ENCODE measurements around the gene POLK.
A peak's percentile ranks its signal among the peaks of the same experiment; 100 is the strongest.

Gene POLK

DNA sequence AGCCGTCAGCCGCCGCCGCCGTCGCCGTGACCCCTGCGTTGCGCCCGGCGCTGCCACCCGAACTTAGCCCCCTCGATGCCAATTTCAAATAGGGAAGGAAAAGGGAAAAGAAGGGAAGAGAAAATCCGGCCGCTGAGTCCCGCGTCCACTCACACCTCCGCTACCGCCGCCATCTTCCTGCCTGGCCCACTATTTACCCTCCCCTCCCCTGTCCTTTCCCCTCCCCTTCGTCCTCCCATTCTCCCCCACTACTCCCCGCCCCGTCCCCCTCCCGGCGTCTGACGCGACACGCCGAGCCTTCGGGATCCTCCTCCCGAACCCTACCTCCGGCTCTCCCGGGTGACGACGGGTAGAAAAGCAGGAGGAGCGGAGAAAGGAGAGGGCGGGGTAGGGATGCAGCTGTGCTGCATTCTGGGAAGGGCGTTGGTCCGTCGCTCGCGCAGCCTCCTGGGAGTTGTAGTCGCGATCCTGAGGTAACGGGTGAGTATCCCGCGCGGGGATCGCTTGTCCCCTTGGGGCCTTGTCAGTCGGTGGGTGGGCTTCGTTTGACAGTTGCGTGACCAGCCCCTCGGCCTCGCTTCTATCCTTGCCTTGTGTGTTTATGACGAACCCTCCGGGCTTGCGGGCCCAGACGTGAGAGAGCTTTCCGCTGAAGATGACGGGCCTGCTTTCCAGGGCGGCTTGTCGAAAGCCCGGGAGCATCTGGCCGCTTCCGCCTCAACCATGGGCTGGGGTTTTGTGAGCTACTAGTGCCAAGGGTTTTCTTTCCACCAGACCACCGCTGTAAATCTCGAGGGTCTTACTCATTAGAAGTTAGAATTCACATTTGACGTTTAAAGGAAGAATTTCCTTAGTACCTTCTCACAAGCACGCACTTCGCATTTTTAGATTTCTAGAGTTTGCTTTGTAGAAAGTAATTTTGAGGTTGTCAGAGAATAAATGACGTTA, at the start of gene POLK, which contains the start of gene CERT1:
Gene POLK, plus strand, starts transcription at position 457 of the 948 bp plus-strand sequence.
Gene CERT1, minus strand, starts transcription at position 195 of the 948 bp plus-strand sequence. CDS start 422 bp downstream, outside the sequence.
- peak; percentile 95 for TF ChIP-seq TAF1 (IDR thresholded peaks at IDR 0.05; ENCODE audit: low read depth)
- no peak; the same call in 1 of the 2 replicates for TF ChIP-seq TEAD4 (IDR thresholded peaks at IDR 0.05)
- TF ChIP-seq FOXM1 (IDR thresholded peaks at IDR 0.05; ENCODE audit: borderline replicate concordance, low read depth) = no peak; the same call in 1 of the 2 replicates
- TF ChIP-seq NFIC (IDR thresholded peaks at IDR 0.05) = no peak
- peak; percentile 51; the same call in 1 of the 2 replicates for TF ChIP-seq MAX (IDR thresholded peaks at IDR 0.05)
- no peak for TF ChIP-seq CEBPB (IDR thresholded peaks at IDR 0.05)
- TF ChIP-seq TCF12 (IDR thresholded peaks at IDR 0.05; ENCODE audit: low read depth) = 0 out of 2 replicates have a peak, but pooled peaks have one; percentile 23
- TF ChIP-seq, protein P1, sequence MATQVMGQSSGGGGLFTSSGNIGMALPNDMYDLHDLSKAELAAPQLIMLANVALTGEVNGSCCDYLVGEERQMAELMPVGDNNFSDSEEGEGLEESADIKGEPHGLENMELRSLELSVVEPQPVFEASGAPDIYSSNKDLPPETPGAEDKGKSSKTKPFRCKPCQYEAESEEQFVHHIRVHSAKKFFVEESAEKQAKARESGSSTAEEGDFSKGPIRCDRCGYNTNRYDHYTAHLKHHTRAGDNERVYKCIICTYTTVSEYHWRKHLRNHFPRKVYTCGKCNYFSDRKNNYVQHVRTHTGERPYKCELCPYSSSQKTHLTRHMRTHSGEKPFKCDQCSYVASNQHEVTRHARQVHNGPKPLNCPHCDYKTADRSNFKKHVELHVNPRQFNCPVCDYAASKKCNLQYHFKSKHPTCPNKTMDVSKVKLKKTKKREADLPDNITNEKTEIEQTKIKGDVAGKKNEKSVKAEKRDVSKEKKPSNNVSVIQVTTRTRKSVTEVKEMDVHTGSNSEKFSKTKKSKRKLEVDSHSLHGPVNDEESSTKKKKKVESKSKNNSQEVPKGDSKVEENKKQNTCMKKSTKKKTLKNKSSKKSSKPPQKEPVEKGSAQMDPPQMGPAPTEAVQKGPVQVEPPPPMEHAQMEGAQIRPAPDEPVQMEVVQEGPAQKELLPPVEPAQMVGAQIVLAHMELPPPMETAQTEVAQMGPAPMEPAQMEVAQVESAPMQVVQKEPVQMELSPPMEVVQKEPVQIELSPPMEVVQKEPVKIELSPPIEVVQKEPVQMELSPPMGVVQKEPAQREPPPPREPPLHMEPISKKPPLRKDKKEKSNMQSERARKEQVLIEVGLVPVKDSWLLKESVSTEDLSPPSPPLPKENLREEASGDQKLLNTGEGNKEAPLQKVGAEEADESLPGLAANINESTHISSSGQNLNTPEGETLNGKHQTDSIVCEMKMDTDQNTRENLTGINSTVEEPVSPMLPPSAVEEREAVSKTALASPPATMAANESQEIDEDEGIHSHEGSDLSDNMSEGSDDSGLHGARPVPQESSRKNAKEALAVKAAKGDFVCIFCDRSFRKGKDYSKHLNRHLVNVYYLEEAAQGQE (IDR thresholded peaks at IDR 0.05; ENCODE audit: low read depth) = 0 out of 2 replicates have a peak, but pooled peaks have one; percentile 20
- no peak for TF ChIP-seq EP300 (IDR thresholded peaks at IDR 0.05; ENCODE audit: borderline replicate concordance)
- TF ChIP-seq YY1 (IDR thresholded peaks at IDR 0.05; ENCODE audit: low read depth) = peak; percentile 92
- no peak for TF ChIP-seq RAD21 (IDR thresholded peaks at IDR 0.05; ENCODE audit: low read depth)
- TF ChIP-seq EGR1 (IDR thresholded peaks at IDR 0.05) = no peak
- TF ChIP-seq CREB1 (IDR thresholded peaks at IDR 0.05; ENCODE audit: low read depth) = peak; percentile 68
- TF ChIP-seq, protein P2, sequence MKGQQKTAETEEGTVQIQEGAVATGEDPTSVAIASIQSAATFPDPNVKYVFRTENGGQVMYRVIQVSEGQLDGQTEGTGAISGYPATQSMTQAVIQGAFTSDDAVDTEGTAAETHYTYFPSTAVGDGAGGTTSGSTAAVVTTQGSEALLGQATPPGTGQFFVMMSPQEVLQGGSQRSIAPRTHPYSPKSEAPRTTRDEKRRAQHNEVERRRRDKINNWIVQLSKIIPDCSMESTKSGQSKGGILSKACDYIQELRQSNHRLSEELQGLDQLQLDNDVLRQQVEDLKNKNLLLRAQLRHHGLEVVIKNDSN (IDR thresholded peaks at IDR 0.05) = no peak
- no peak for TF ChIP-seq ZBTB7A (IDR thresholded peaks at IDR 0.05; ENCODE audit: low read depth)

DNA sequence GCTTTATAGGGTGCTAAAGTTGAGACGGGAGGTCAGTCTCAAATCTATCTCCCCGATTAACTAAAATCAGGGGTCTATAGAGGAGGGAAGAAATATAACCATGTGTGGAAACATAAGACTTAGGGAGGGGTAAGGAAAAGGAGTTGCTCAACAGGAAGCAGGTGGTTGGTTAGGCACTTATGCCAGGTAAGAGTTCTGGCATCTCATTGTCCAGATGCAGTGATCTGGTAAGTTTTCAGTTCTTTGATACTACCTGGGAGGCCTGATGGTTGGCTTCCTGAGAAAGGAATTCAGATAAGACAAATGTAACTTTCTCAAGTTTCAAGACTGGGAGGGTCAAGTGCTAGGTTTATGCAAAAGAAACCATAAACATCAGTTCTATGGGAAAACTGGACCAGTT, 48.0 kb upstream of the POLK start:
- TF ChIP-seq, protein P2 (IDR thresholded peaks at IDR 0.05) = peak; percentile 36; the same call in 1 of the 2 replicates
- TF ChIP-seq TAF1 (IDR thresholded peaks at IDR 0.05; ENCODE audit: low read depth) (no peak), EGR1 (IDR thresholded peaks at IDR 0.05) (no peak), CEBPB (IDR thresholded peaks at IDR 0.05) (peak; percentile 99), MAX (IDR thresholded peaks at IDR 0.05) (peak; percentile 75), CREB1 (IDR thresholded peaks at IDR 0.05; ENCODE audit: low read depth) (peak; percentile 23; the same call in 1 of the 2 replicates), RAD21 (IDR thresholded peaks at IDR 0.05; ENCODE audit: low read depth) (peak; percentile 18; the same call in 1 of the 2 replicates), TCF12 (IDR thresholded peaks at IDR 0.05; ENCODE audit: low read depth) (peak; percentile 100), YY1 (IDR thresholded peaks at IDR 0.05; ENCODE audit: low read depth) (0 out of 2 replicates have a peak, but pooled peaks have one; percentile 53), NFIC (IDR thresholded peaks at IDR 0.05) (peak; percentile 97), EP300 (IDR thresholded peaks at IDR 0.05; ENCODE audit: borderline replicate concordance) (peak; percentile 100), TEAD4 (IDR thresholded peaks at IDR 0.05) (peak; percentile 97), ZBTB7A (IDR thresholded peaks at IDR 0.05; ENCODE audit: low read depth) (no peak), FOXM1 (IDR thresholded peaks at IDR 0.05; ENCODE audit: borderline replicate concordance, low read depth) (peak; percentile 99)
- TF ChIP-seq, protein P1 (IDR thresholded peaks at IDR 0.05; ENCODE audit: low read depth) = no peak

GRCh38 chr5:75465480-75465879, 46.2 kb upstream of the POLK start:
- TF ChIP-seq YY1 (IDR thresholded peaks at IDR 0.05; ENCODE audit: low read depth) = 0 out of 2 replicates have a peak, but pooled peaks have one; percentile 19
- TF ChIP-seq RAD21 (IDR thresholded peaks at IDR 0.05; ENCODE audit: low read depth) = peak; percentile 15; the same call in 1 of the 2 replicates
- TF ChIP-seq TAF1 (IDR thresholded peaks at IDR 0.05; ENCODE audit: low read depth) = no peak
- peak; percentile 44; the same call in 1 of the 2 replicates for TF ChIP-seq MAX (IDR thresholded peaks at IDR 0.05)
- peak; percentile 96 for TF ChIP-seq TCF12 (IDR thresholded peaks at IDR 0.05; ENCODE audit: low read depth)
- TF ChIP-seq TEAD4 (IDR thresholded peaks at IDR 0.05) = peak; percentile 85
- TF ChIP-seq, protein P2 (IDR thresholded peaks at IDR 0.05) = no peak
- peak; percentile 95 for TF ChIP-seq EP300 (IDR thresholded peaks at IDR 0.05; ENCODE audit: borderline replicate concordance)
- peak; percentile 97 for TF ChIP-seq NFIC (IDR thresholded peaks at IDR 0.05)
- no peak for TF ChIP-seq CREB1 (IDR thresholded peaks at IDR 0.05; ENCODE audit: low read depth)
- peak; percentile 91 for TF ChIP-seq CEBPB (IDR thresholded peaks at IDR 0.05)
- no peak for TF ChIP-seq ZBTB7A (IDR thresholded peaks at IDR 0.05; ENCODE audit: low read depth)
- TF ChIP-seq FOXM1 (IDR thresholded peaks at IDR 0.05; ENCODE audit: borderline replicate concordance, low read depth) = peak; percentile 91; the same call in 1 of the 2 replicates
- TF ChIP-seq, protein P1 (IDR thresholded peaks at IDR 0.05; ENCODE audit: low read depth) = no peak
- no peak for TF ChIP-seq EGR1 (IDR thresholded peaks at IDR 0.05)
